K562 (cell line): ENCODE measurements around the gene TTLL12. TPM values are rescaled to one million over a fixed set of nuclear protein-coding genes. Genes with fewer than 3 reads are reported as not detected.
A peak's percentile ranks its signal among the peaks of the same experiment; 100 is the strongest.

Experiments used
- ATAC-seq: fragments of 200-7000 bp; cut with Tn5 transposase; 3 replicates; pipeline ENCODE4 v1.9.1; 2020; ENCODE audit warnings: moderate library complexity
- BruUV-seq: library from RNA; stranded (reverse); fragments of 400-500 nt; replicated peaks from 2 replicates; lab custom pipeline; 2021; lab: Mats Ljungman, UMichigan
- CTCF ChIA-PET: fragments of 300-600 bp; formaldehyde crosslinking; extraction: SDS; loops from one replicate; lab custom pipeline; 2021; ENCODE audit warnings: low intra/inter-chr PET ratio; lab: Yijun Ruan, JAX
- POLR2A ChIA-PET: fragments of 300-600, 350-650 bp; sonication (Branson Sonifier 250); formaldehyde crosslinking; extraction: SDS; loops from one replicate; lab custom pipeline; 2021; ENCODE audit warnings: antibody characterized with exemption, inconsistent platforms; lab: Yijun Ruan, JAX
- DNase-seq, 4 experiments: peaks; one replicate each; pipeline versions ENCODE4 v3.0.0 to v3.0.0-alpha.2; 2011 to 2018; ENCODE audit warnings: low spot score in 3 of 4, mixed read lengths in 3 of 4; ENCODE audit errors: extremely low read depth in 1 of 4
- FAIRE-seq: peaks from 2 replicates; lab custom pipeline; 2011; peaks lifted over from hg19 to GRCh38; lab: Jason Lieb, UNC
- H2AFZ ChIP-seq: 2 replicates; pipeline ENCODE4 v1.6.0; 2011; ENCODE audit warnings: low read depth, low read length, control low read depth, inconsistent platforms
- H3K27ac ChIP-seq: fragments of 200-600 bp; 3 replicates; pipeline ENCODE4 v1.8.0; 2011; ENCODE audit warnings: low read depth, mild to moderate bottlenecking, control low read depth, inconsistent platforms, low read length, moderate library complexity, mixed read lengths; ENCODE audit errors: extremely low read depth
- H3K27me3 ChIP-seq, 2 experiments: fragments of 300-600 bp in 1 of 2; 2 replicates in 1 of 2; 3 replicates in 1 of 2; pipeline versions ENCODE4 v1.6.0 to v1.8.0; 2011; ENCODE audit warnings: inconsistent platforms in 2 of 2, low read length in 2 of 2, mild to moderate bottlenecking in 1 of 2, mixed read lengths in 1 of 2, moderate library complexity in 1 of 2; ENCODE audit not compliant: control insufficient read depth in 2 of 2, insufficient read depth in 2 of 2
- H3K36me3 ChIP-seq: fragments of 300-600 bp; 3 replicates; pipeline ENCODE4 v1.8.0; 2011; ENCODE audit warnings: mild to moderate bottlenecking, low read length, inconsistent platforms; ENCODE audit not compliant: control insufficient read depth, insufficient read depth
- H3K4me1 ChIP-seq, 2 experiments: fragments of 200-600 bp in 1 of 2; replicated peaks in 1 of 2; 2 replicates in 1 of 2; 3 replicates in 1 of 2; pipeline versions ENCODE4 v1.5.1 to v1.8.0; 2011; ENCODE audit warnings: inconsistent platforms in 2 of 2, low read length in 2 of 2, mild to moderate bottlenecking in 1 of 2, mixed read lengths in 1 of 2, moderate library complexity in 1 of 2; ENCODE audit not compliant: control insufficient read depth in 2 of 2, insufficient read depth in 2 of 2
- H3K4me2 ChIP-seq: 2 replicates; pipeline ENCODE4 v1.6.1; 2011; ENCODE audit warnings: low read length, control low read depth, inconsistent platforms, mixed read lengths; ENCODE audit not compliant: insufficient read depth
- H3K4me3 ChIP-seq: fragments of 200-600 bp; sonication (generic), shearing (Covaris generic); 2 replicates; pipeline ENCODE4 v1.5.1; 2016; ENCODE audit warnings: control low read depth, inconsistent platforms
- H3K79me2 ChIP-seq: fragments of 200-600 bp; 3 replicates; pipeline ENCODE4 v1.8.0; 2011; ENCODE audit warnings: low read length, inconsistent platforms; ENCODE audit not compliant: control insufficient read depth, insufficient read depth
- H3K9ac ChIP-seq, 2 experiments: 2 replicates each; pipeline versions ENCODE4 v1.6.0 to v1.6.1; 2011; ENCODE audit warnings: low read depth in 2 of 2, low read length in 2 of 2, control low read depth in 1 of 2, inconsistent platforms in 1 of 2, mild to moderate bottlenecking in 1 of 2, mixed read lengths in 1 of 2; ENCODE audit not compliant: insufficient read depth in 1 of 2
- H3K9me1 ChIP-seq: one replicate; pipeline ENCODE4 v1.6.0; 2011; ENCODE audit warnings: inconsistent platforms, mild to moderate bottlenecking, low read length, moderate library complexity; ENCODE audit not compliant: control insufficient read depth, insufficient read depth
- H3K9me3 ChIP-seq: replicated peaks from 2 replicates; pipeline ENCODE4 v1.5.1; 2011; ENCODE audit warnings: low read depth, low read length, inconsistent platforms; ENCODE audit not compliant: control insufficient read depth, insufficient read depth
- H4K20me1 ChIP-seq: replicated peaks from 2 replicates; pipeline ENCODE4 v1.6.1; 2011; ENCODE audit warnings: low read length, inconsistent platforms, mixed read lengths; ENCODE audit not compliant: control insufficient read depth, insufficient read depth
- ARNT ChIP-seq, 2 experiments: fragments of 450-650 bp; IDR thresholded peaks; 2 replicates each; pipeline ENCODE4 v1.6.1; 2016; ENCODE audit warnings: mild to moderate bottlenecking in 1 of 2
- CTBP1 ChIP-seq: fragments of 450-650 bp; IDR thresholded peaks from 2 replicates; pipeline ENCODE4 v1.6.1; 2016; ENCODE audit warnings: borderline replicate concordance
- EGR1 ChIP-seq: fragments of 450-650 bp; conservative IDR thresholded peaks from 2 replicates; pipeline ENCODE4 v1.6.1; 2017; ENCODE audit warnings: mild to moderate bottlenecking
- ETV5 ChIP-seq: sonication (generic); formaldehyde crosslinking; IDR thresholded peaks from 2 replicates; pipeline ENCODE4 v1.4.0; 2020; ENCODE audit warnings: low read depth, mild to moderate bottlenecking, missing genetic modification reagents
- GABPA ChIP-seq: fragments of 200-800 bp; sonication (Bioruptor generic); conservative IDR thresholded peaks from 2 replicates; pipeline ENCODE4 v1.6.1; 2016; ENCODE audit warnings: low read depth, missing genetic modification characterization, missing compliant biosample characterization
- KLF1 ChIP-seq: fragments of 450-650 bp; IDR thresholded peaks from 2 replicates; pipeline ENCODE4 v1.6.1; 2016; ENCODE audit warnings: missing genetic modification characterization, missing compliant biosample characterization
- NFIC ChIP-seq: fragments of 450-650 bp; IDR thresholded peaks from 2 replicates; pipeline ENCODE4 v1.6.1; 2017; ENCODE audit warnings: mild to moderate bottlenecking, inconsistent platforms
- ZFP1 ChIP-seq: fragments of 450-650 bp; formaldehyde crosslinking; IDR thresholded peaks from 2 replicates; pipeline ENCODE4 v1.4.0; 2020; ENCODE audit warnings: mild to moderate bottlenecking, mixed read lengths
- WGBS: fragments of 100-300 bp; shearing (Covaris generic); methylation state at CpG from one replicate; pipeline ENCODE4 v1.1.6; 2016; ENCODE audit warnings: low coverage, mixed read lengths; ENCODE audit not compliant: insufficient coverage; ENCODE audit errors: missing lambda C conversion rate; 5-methylcytosine and 5-hydroxymethylcytosine counted together
- in situ Hi-C: fragments of 300-500 bp; cut with MboI; formaldehyde crosslinking; loops from 4 replicates; pipeline ENCODE4 v1.15.0; 2018; ENCODE audit warnings: inconsistent platforms, mixed read lengths
- intact Hi-C: fragments of 100-400 bp; cut with micrococcal nuclease; formaldehyde crosslinking; loops from 2 replicates; pipeline ENCODE4 v1.14.2; 2022
- polyA plus RNA-seq, 8 experiments: library from polyadenylated mRNA; depleted of rRNA in 4 of 8; stranded (reverse) in 5 of 8; unstranded in 3 of 8; fragments of >200 nt; fragmentation: Nextera tagmentation in 2 of 8; fragmentation: Illumina TruSeq in 1 of 8; extraction: Ambion mirVana in 2 of 8; extraction: Trizol in 1 of 8; gene quantifications; 2 replicates each; pipeline versions ENCODE4 v1.2.1 to v1.2.3, GENCODE V29; 2011 to 2014; ENCODE audit warnings: inconsistent platforms in 1 of 8, missing spikeins in 1 of 8
- total RNA-seq, 7 experiments: library from RNA; depleted of rRNA in 6 of 7; stranded (reverse); fragments of >200 nt in 6 of 7; fragmentation: Illumina TruSeq in 2 of 7; extraction: Trizol in 2 of 7; gene quantifications; 2 replicates each; pipeline versions ENCODE4 v1.2.1 to v1.2.3, GENCODE V29; 2011 to 2021; ENCODE audit warnings: low replicate concordance in 1 of 7
- TF ChIP-seq, protein P1 (sequence below): fragments of 250-450 bp; sonication (Bioruptor Pico); IDR thresholded peaks from 2 replicates; pipeline ENCODE4 v1.4.0; 2020; ENCODE audit warnings: borderline replicate concordance
- TF ChIP-seq, protein P2 (sequence below): fragments of 200-800 bp; sonication (Bioruptor generic); IDR thresholded peaks from 2 replicates; pipeline ENCODE4 v1.6.1; 2017; ENCODE audit warnings: missing genetic modification characterization, missing compliant biosample characterization

The TTLL12 gene
- total and polyA plus RNA-seq, 9 of the 15 experiments (the other 6 are each of a cell fraction or from before 2014, with no cell fraction given), result 1.3 to 128 (median 43.0) TPM

DNA sequence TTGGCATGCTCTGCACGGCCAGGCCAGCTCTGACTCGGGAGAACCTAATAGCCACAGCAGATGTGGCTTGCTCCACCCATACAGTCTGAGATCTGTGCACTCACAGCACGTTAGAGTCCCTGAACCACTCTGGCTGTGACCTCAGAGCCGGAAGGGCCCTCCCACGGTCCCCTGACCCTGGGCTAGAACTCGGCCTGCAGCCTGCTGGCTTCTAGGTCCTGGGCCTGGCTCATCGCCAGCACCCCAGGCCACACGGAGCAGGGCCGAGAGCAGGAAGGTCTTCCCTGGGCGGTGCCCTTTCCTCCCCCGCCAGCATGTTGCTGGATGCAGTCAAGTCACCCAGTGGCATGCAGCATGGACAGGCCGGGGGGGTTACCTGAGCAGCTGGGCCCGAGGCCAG, 35.3 kb upstream of the TTLL12 start:
- BruUV-seq, result no TSS peak

More for the DNA sequence above, 35.3 kb upstream of the TTLL12 start:
- H4K20me1 ChIP-seq, result no peaks in the 10 kb centered on the region
- peak overlapping the region in 1 of 2 experiments; percentile 28; a peak in 1 of 4 replicates for H3K9ac ChIP-seq
- H3K4me2 ChIP-seq, result no peak overlapping the region
- in situ Hi-C loops (no loop called here), intact Hi-C loops (no loop called here)
- H3K4me1 ChIP-seq, result peaks cover 4 to 52% of the 10 kb centered on the region in 2 experiments; a peak in 4 of 5 replicates
- ChIA-PET POLR2A (interaction anchor here (0.6 kb wide), 1 partner anchor 202 kb away, joined by 3 read pairs; no protein-coding TSS in a partner anchor), CTCF (no interaction called here)
- no peaks in the 10 kb centered on the region for H3K79me2 ChIP-seq
- H2AFZ ChIP-seq, result peak overlapping the region; percentile 48
- no peaks in the 10 kb centered on the region for H3K9me3 ChIP-seq
- WGBS, result 10% methylated on average over 4 of the region's 13 CpGs
- 0 out of 5 replicates have a peak, but pooled peaks cover 0 to 4% of the 10 kb centered on the region in 2 experiments for H3K27me3 ChIP-seq
- peak; percentile 52 to 73 (median 69) for DNase-seq
- peak; percentile 79 for ATAC-seq
- H3K4me3 ChIP-seq, result no peak overlapping the region
- peak; percentile 42 for FAIRE-seq
- H3K9me1 ChIP-seq, result no peaks in the 10 kb centered on the region
- no peak overlapping the region for H3K27ac ChIP-seq
- H3K36me3 ChIP-seq, result no peaks in the 10 kb centered on the region
- TF ChIP-seq, protein P1, sequence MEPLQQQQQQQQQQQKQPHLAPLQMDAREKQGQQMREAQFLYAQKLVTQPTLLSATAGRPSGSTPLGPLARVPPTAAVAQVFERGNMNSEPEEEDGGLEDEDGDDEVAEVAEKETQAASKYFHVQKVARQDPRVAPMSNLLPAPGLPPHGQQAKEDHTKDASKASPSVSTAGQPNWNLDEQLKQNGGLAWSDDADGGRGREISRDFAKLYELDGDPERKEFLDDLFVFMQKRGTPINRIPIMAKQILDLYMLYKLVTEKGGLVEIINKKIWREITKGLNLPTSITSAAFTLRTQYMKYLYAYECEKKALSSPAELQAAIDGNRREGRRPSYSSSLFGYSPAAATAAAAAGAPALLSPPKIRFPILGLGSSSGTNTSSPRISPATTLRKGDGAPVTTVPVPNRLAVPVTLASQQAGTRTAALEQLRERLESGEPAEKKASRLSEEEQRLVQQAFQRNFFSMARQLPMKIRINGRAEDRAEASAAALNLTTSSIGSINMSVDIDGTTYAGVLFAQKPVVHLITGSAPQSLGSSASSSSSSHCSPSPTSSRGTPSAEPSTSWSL (CRISPR knock-in tag), result no peak
- TF ChIP-seq ZFP1 (CRISPR knock-in tag), result no peak
- TF ChIP-seq, protein P2, sequence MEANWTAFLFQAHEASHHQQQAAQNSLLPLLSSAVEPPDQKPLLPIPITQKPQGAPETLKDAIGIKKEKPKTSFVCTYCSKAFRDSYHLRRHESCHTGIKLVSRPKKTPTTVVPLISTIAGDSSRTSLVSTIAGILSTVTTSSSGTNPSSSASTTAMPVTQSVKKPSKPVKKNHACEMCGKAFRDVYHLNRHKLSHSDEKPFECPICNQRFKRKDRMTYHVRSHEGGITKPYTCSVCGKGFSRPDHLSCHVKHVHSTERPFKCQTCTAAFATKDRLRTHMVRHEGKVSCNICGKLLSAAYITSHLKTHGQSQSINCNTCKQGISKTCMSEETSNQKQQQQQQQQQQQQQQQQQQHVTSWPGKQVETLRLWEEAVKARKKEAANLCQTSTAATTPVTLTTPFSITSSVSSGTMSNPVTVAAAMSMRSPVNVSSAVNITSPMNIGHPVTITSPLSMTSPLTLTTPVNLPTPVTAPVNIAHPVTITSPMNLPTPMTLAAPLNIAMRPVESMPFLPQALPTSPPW, result peak; percentile 53
- 0 out of 2 replicates have a peak, but pooled peaks have one; percentile 28 for TF ChIP-seq GABPA
- TF ChIP-seq EGR1, result peak; percentile 43
- no peak for TF ChIP-seq ARNT (IDR thresholded peaks at IDR 0.05)
- peak; percentile 90 for TF ChIP-seq NFIC
- peak; percentile 14; the same call in 1 of the 2 replicates for TF ChIP-seq CTBP1
- 0 out of 2 replicates have a peak, but pooled peaks have one; percentile 30 for TF ChIP-seq KLF1
- TF ChIP-seq ETV5 (CRISPR knock-in tag), result 0 out of 2 replicates have a peak, but pooled peaks have one; percentile 52
